GM12873 (cell line): ENCODE results near the gene BAG5.

Experiments
- CTCF ChIP-seq: IDR thresholded peaks from 2 replicates; pipeline ENCODE4 v1.5.1; 2012; ENCODE audit warnings: low read depth, mild to moderate bottlenecking, moderate library complexity, low read length, control low read depth; ENCODE audit not compliant: insufficient read depth; ENCODE audit errors: missing control alignments

Gene BAG5

GRCh38 chr14:103526247-103526913 is 36.1 kb downstream of the BAG5 start:
- TF ChIP-seq CTCF, result no peak

GRCh38 chr14:103524002-103524935 is 38.2 kb downstream of the BAG5 start:
- TF ChIP-seq CTCF, result no peak

GRCh38 chr14:103523575-103523954 is 38.9 kb downstream of the BAG5 start:
- TF ChIP-seq CTCF, result no peak

GRCh38 chr14:103522649-103523574 is 39.5 kb downstream of the BAG5 start, which contains the start of gene CKB:
Gene CKB (minus strand): TSS chr14:103522830. CDS start chr14:103522493, 337 bp downstream.
- TF ChIP-seq CTCF, result no peak

GRCh38 chr14:103521951-103522563 is 40.4 kb downstream of the BAG5 start:
- no peak for TF ChIP-seq CTCF

- no peak for TF ChIP-seq CTCF
Observed at GRCh38 chr14:103521438-103521950, 41.0 kb downstream of the BAG5 start.
